Measurements from ENCODE around the gene SETD7. TPM values are rescaled to one million over a fixed set of nuclear protein-coding genes. Genes with fewer than 3 reads are reported as not detected.
"Not testable (repeated sequence)": the region's sequence is repeated elsewhere in the genome, so short reads cannot be mapped to it uniquely, and the experiment has no call there.

SETD7 gene
- total RNA-seq, 1 experiment from 2014 or later: 52.8 TPM

- BruUV-seq (replicated peaks): no TSS peak
- CTCF ChIA-PET: no interaction called here
Observed at GRCh38 chr4:139469869-139470268, 86.2 kb downstream of the SETD7 start.

GRCh38 chr4:139469216-139469615, 86.8 kb downstream of the SETD7 start:
- peaks cover 15% of the 10 kb centered on the region for H3K36me3 ChIP-seq (ENCODE audit: insufficient read depth, low read length, poor library complexity, severe bottlenecking)
- intact Hi-C loops (cut with micrococcal nuclease; ENCODE audit: unreplicated experiment): no loop called here
- H3K4me1 ChIP-seq (ENCODE audit: insufficient read depth, low read length, poor library complexity, severe bottlenecking): no peaks in the 10 kb centered on the region
- BruUV-seq (replicated peaks): no TSS peak
- CTCF ChIA-PET: no interaction called here
- no peak for DNase-seq (ENCODE audit: low spot score)
- POLR2A ChIA-PET (ENCODE audit: low non-redundant PET): no interaction called here
- H3K4me3 ChIP-seq (ENCODE audit: low read depth, low read length, poor library complexity, severe bottlenecking): no peak overlapping the region
- H3K27ac ChIP-seq (ENCODE audit: low read depth, low read length, poor library complexity, severe bottlenecking): no peak overlapping the region
- no peak for TF ChIP-seq CTCF (conservative IDR thresholded peaks at IDR 0.05; ENCODE audit: low read depth, low read length)
- no peak for TF ChIP-seq EZH2 (IDR thresholded peaks at IDR 0.05; ENCODE audit: borderline replicate concordance, low read depth, low read length, poor library complexity, severe bottlenecking)
- H3K27me3 ChIP-seq (replicated peaks; ENCODE audit: insufficient read depth, low read depth, low read length, poor library complexity): no peaks in the 10 kb centered on the region
- peaks cover 6% of the 10 kb centered on the region for H3K9me3 ChIP-seq (ENCODE audit: low read depth, low read length, poor library complexity, severe bottlenecking)

More at GRCh38 chr4:139469869-139470268, 86.2 kb downstream of the SETD7 start:
- POLR2A ChIA-PET (ENCODE audit: low non-redundant PET): no interaction called here
- Histone ChIP-seq H3K4me1 (ENCODE audit: insufficient read depth, low read length, poor library complexity, severe bottlenecking) (no peaks in the 10 kb centered on the region), H3K27ac (ENCODE audit: low read depth, low read length, poor library complexity, severe bottlenecking) (no peak overlapping the region), H3K9me3 (ENCODE audit: low read depth, low read length, poor library complexity, severe bottlenecking) (peaks cover 6% of the 10 kb centered on the region), H3K36me3 (ENCODE audit: insufficient read depth, low read length, poor library complexity, severe bottlenecking) (peaks cover 15% of the 10 kb centered on the region), H3K27me3 (replicated peaks; ENCODE audit: insufficient read depth, low read depth, low read length, poor library complexity) (no peaks in the 10 kb centered on the region), H3K4me3 (ENCODE audit: low read depth, low read length, poor library complexity, severe bottlenecking) (no peak overlapping the region)
- DNase-seq (ENCODE audit: low spot score): no peak
- intact Hi-C loops (cut with micrococcal nuclease; ENCODE audit: unreplicated experiment): no loop called here
- no peak for TF ChIP-seq CTCF (conservative IDR thresholded peaks at IDR 0.05; ENCODE audit: low read depth, low read length)
- TF ChIP-seq EZH2 (IDR thresholded peaks at IDR 0.05; ENCODE audit: borderline replicate concordance, low read depth, low read length, poor library complexity, severe bottlenecking): no peak

- H3K9me3 ChIP-seq (ENCODE audit: low read depth, low read length, poor library complexity, severe bottlenecking); intact Hi-C loops (cut with micrococcal nuclease; ENCODE audit: unreplicated experiment); H3K27ac ChIP-seq (ENCODE audit: low read depth, low read length, poor library complexity, severe bottlenecking); H3K4me1 ChIP-seq (ENCODE audit: insufficient read depth, low read length, poor library complexity, severe bottlenecking); POLR2A ChIA-PET (ENCODE audit: low non-redundant PET); H3K27me3 ChIP-seq (replicated peaks; ENCODE audit: insufficient read depth, low read depth, low read length, poor library complexity); CTCF ChIA-PET; H3K4me3 ChIP-seq (ENCODE audit: low read depth, low read length, poor library complexity, severe bottlenecking); BruUV-seq (replicated peaks); DNase-seq (ENCODE audit: low spot score): not testable (repeated sequence)
- peaks cover 15% of the 10 kb centered on the region for H3K36me3 ChIP-seq (ENCODE audit: insufficient read depth, low read length, poor library complexity, severe bottlenecking)
Observed at GRCh38 chr4:139468756-139469155, 87.3 kb downstream of the SETD7 start.

GRCh38 chr4:139465922-139466321, 90.1 kb downstream of the SETD7 start:
- Histone ChIP-seq H3K4me1 (ENCODE audit: insufficient read depth, low read length, poor library complexity, severe bottlenecking) (no peaks in the 10 kb centered on the region), H3K9me3 (ENCODE audit: low read depth, low read length, poor library complexity, severe bottlenecking) (peaks cover 6% of the 10 kb centered on the region), H3K27ac (ENCODE audit: low read depth, low read length, poor library complexity, severe bottlenecking) (no peak overlapping the region), H3K4me3 (ENCODE audit: low read depth, low read length, poor library complexity, severe bottlenecking) (no peak overlapping the region), H3K36me3 (ENCODE audit: insufficient read depth, low read length, poor library complexity, severe bottlenecking) (no peaks in the 10 kb centered on the region), H3K27me3 (replicated peaks; ENCODE audit: insufficient read depth, low read depth, low read length, poor library complexity) (no peaks in the 10 kb centered on the region)
- CTCF ChIA-PET: interaction anchor here (0.6 kb wide), 1 partner anchor 138 kb away, joined by 3 read pairs; no protein-coding TSS in a partner anchor
- intact Hi-C loops (cut with micrococcal nuclease; ENCODE audit: unreplicated experiment): no loop called here
- no TSS peak for BruUV-seq (replicated peaks)
- no peak for DNase-seq (ENCODE audit: low spot score)
- no peak for TF ChIP-seq CTCF (conservative IDR thresholded peaks at IDR 0.05; ENCODE audit: low read depth, low read length)
- no peak for TF ChIP-seq EZH2 (IDR thresholded peaks at IDR 0.05; ENCODE audit: borderline replicate concordance, low read depth, low read length, poor library complexity, severe bottlenecking)
- POLR2A ChIA-PET (ENCODE audit: low non-redundant PET): no interaction called here

- H3K27me3 ChIP-seq (replicated peaks; ENCODE audit: insufficient read depth, low read depth, low read length, poor library complexity); H3K9me3 ChIP-seq (ENCODE audit: low read depth, low read length, poor library complexity, severe bottlenecking); DNase-seq (ENCODE audit: low spot score); intact Hi-C loops (cut with micrococcal nuclease; ENCODE audit: unreplicated experiment); H3K27ac ChIP-seq (ENCODE audit: low read depth, low read length, poor library complexity, severe bottlenecking); H3K4me1 ChIP-seq (ENCODE audit: insufficient read depth, low read length, poor library complexity, severe bottlenecking); H3K4me3 ChIP-seq (ENCODE audit: low read depth, low read length, poor library complexity, severe bottlenecking); H3K36me3 ChIP-seq (ENCODE audit: insufficient read depth, low read length, poor library complexity, severe bottlenecking); POLR2A ChIA-PET (ENCODE audit: low non-redundant PET); BruUV-seq (replicated peaks); CTCF ChIA-PET: not testable (repeated sequence)
Observed at GRCh38 chr4:139464512-139464911, 91.5 kb downstream of the SETD7 start.

Measured in A673 (cell line).